Measurements from ENCODE around the gene BBC3.
"Not testable (repeated sequence)": the region's sequence is repeated elsewhere in the genome, so short reads cannot be mapped to it uniquely, and the experiment has no call there.

Gene BBC3

GRCh38 chr19:47230921-47231214 lies at the start of gene BBC3:
TSS of gene BBC3 (minus strand) at chr19:47231199. CDS start at chr19:47228431, 2,768 bp downstream.
- H3K4me3 ChIP-seq (ENCODE audit: low read depth, low read length), result peak within 1 kb of the TSS; percentile 89
- DNase-seq, result no peak
- no peak for TF ChIP-seq CTCF (IDR thresholded peaks at IDR 0.05; ENCODE audit: low read depth, low read length)
- H3K27me3 ChIP-seq (ENCODE audit: insufficient read depth, low read depth, severe bottlenecking), result no peaks in the 10 kb centered on the region
- H3K9me3 ChIP-seq (ENCODE audit: severe bottlenecking), result no peaks in the 10 kb centered on the region
- no peaks in the 10 kb centered on the region for H3K36me3 ChIP-seq
- peak within 1 kb of the TSS; percentile 96 for H3K27ac ChIP-seq

DNA sequence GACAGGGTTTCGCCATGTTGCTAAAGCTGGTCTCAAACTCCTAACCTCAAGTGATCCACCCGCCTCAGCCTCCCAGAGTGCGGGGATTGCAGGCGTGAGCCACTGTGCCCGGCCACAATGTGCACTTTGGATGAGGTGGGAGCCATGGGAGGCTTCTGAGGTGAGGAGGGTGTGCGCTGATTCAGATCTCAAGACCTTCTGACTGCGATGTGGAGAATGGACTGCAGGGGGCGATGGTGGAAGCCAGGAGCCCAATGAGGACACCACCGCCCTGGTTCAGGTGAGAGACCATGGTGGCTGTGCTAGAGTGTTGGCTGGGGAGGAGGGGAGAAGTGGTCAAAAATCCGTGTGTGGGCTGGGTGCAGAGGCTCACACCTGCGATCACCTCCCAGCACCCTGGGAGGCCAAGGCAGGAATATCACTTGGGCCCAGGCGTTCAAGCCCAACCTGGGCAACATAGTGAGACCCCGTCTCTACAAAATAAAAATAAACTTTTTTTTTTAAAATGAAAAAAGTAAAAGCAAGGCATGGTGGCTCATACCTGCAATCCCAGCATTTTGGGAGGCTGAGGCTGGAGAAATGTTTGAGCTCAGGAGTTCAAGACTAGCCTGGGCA lies 49.3 kb upstream of the BBC3 start:
- Histone ChIP-seq H3K36me3 (peaks cover 34% of the 10 kb centered on the region), H3K9me3 (ENCODE audit: severe bottlenecking) (no peaks in the 10 kb centered on the region), H3K27me3 (ENCODE audit: insufficient read depth, low read depth, severe bottlenecking) (no peaks in the 10 kb centered on the region), H3K27ac (no peak overlapping the region), H3K4me3 (ENCODE audit: low read depth, low read length) (no peak overlapping the region)
- peak; percentile 66 for TF ChIP-seq CTCF (IDR thresholded peaks at IDR 0.05; ENCODE audit: low read depth, low read length)
- DNase-seq, result peak; percentile 72

DNA sequence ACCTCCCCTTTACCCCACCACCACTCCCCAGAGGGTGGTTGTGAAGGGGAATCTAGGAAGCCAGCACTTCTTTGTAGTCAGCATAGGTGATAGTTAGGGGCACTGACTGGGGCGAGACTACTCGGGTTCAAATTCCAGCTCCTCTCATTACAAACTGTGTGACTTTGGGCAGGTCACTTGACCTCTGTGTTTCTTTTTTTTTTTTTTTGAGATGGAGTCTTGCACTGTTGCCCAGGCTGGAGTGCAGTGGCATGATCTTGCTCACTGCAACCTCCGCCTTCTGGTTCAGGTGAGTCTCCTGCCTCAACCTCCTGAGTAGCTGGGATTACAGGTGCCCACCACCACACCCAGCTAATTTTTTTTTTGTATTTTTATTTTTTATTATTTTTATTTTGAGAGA lies 45.5 kb upstream of the BBC3 start:
- not testable (repeated sequence) for DNase-seq; H3K4me3 ChIP-seq (ENCODE audit: low read depth, low read length); H3K27me3 ChIP-seq (ENCODE audit: insufficient read depth, low read depth, severe bottlenecking); H3K9me3 ChIP-seq (ENCODE audit: severe bottlenecking); H3K27ac ChIP-seq
- H3K36me3 ChIP-seq, result peaks cover 25% of the 10 kb centered on the region

DNA sequence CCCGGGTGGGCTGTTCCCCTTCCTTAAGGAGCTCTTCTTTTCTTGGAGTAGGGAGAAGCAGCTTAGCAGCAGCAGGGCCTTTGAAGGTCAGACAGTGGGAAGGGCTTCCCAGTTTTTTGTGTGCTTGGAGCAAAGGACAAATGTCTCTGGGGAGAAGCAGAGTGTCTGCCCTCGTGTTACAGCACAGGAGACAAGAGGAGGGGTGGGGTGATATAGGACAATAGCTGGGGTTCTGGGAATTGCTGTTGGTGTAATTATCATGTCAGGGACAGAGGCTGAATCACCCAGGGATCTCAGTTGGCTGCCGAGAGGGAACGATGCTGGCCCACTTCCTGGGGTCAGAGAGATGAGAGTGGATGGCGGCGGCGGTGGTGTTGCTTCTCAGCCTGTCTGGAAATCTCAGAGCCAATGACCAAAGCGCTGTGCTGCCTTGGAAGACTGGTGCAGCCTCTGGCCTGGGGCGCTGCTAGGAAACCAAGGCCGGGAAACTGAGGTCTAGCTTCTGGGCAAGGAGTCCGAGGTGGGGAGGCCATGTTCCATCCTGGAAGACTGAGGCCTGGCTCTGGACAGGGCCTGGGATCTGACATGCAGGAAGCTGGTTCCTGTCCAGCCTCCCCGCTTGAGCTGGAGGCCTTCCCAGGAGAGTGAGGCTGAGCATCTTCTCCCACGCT lies 44.9 kb upstream of the BBC3 start:
- Histone ChIP-seq H3K4me3 (ENCODE audit: low read depth, low read length) (no peak overlapping the region), H3K27me3 (ENCODE audit: insufficient read depth, low read depth, severe bottlenecking) (no peaks in the 10 kb centered on the region), H3K36me3 (peaks cover 31% of the 10 kb centered on the region), H3K27ac (no peak overlapping the region), H3K9me3 (ENCODE audit: severe bottlenecking) (no peaks in the 10 kb centered on the region)
- no peak for DNase-seq
- TF ChIP-seq CTCF (IDR thresholded peaks at IDR 0.05; ENCODE audit: low read depth, low read length), result no peak

DNA sequence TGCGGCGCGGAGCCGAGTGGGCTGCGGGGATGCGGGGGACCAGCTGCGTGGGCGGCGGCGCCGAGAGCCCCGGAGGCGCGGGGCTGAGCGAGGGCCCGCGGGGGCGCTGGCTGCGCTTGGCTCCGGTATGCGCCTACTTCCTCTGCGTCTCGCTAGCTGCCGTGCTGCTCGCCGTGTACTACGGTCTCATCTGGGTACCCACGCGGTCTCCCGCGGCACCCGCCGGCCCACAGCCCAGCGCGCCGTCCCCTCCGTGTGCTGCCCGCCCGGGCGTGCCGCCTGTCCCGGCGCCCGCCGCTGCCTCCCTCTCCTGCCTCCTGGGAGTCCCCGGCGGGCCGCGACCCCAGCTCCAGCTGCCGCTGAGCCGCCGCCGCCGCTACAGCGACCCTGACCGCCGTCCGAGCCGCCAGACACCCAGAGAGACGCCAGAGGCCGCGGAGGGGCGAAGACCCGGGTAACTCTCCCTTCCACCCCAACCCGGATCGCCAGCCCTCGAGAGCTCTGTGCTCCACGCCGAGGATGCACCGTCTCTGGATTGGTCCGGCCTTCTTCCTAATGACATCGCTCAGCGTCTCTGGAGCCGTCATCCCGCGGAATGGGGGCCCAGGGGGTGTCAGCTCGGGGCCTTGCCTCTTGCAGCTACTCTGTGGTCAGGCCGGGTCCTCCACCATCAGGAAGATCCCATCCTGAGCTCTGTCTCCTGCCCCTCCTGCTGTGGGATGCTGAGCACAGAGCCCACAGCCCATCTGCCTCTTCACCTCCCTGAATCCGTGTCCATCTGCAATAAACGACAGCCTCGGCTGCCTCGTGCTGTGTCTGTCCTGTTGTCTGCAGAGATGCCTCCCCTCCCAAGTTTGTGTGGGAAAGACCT lies 44.1 kb upstream of the BBC3 start:
- peak overlapping the region; percentile 37 for H3K4me3 ChIP-seq (ENCODE audit: low read depth, low read length)
- no peaks in the 10 kb centered on the region for H3K9me3 ChIP-seq (ENCODE audit: severe bottlenecking)
- H3K27me3 ChIP-seq (ENCODE audit: insufficient read depth, low read depth, severe bottlenecking), result no peaks in the 10 kb centered on the region
- peak overlapping the region; percentile 22 for H3K27ac ChIP-seq
- DNase-seq, result peak; percentile 33
- peaks cover 33% of the 10 kb centered on the region for H3K36me3 ChIP-seq
- TF ChIP-seq CTCF (IDR thresholded peaks at IDR 0.05; ENCODE audit: low read depth, low read length), result no peak

Measured in WERI-Rb-1 (cell line).